ENCODE data around the gene RAD18. TPM values are rescaled to one million over a fixed set of nuclear protein-coding genes. Genes with fewer than 3 reads are reported as not detected.

The RAD18 gene
- total RNA-seq, 1 experiment from 2014 or later = 13.8 TPM

DNA sequence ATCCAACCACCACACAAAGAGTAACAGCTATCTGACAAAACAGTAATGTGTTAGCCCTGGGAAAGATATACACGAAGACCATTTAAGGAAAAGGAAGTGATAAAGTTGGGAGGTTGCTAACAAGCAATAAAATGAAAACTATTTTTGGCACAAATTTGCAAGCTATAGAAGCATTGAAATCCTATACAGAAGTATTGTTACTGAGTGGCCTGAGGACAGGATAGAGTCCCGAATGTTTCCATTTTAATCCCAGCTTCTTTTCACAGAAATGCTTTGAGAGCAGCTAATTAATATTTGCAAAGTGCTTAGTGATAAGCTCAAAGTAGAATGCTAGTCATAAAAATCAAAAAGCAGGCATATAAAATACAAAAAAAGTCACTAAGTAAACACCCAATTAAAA, 51.5 kb downstream of the RAD18 start:
- ATAC-seq (no peak), DNase-seq (ENCODE audit: low read depth, low spot score) (no peak)
- intact Hi-C loops (cut with micrococcal nuclease; ENCODE audit: unreplicated experiment) (no loop called here), in situ Hi-C loops (cut with HindIII; ENCODE audit: low pct_unique_long_range_greater_than_20kb, low sequenced_read_pairs) (no loop called here)
- Histone ChIP-seq H3K9me3 (ENCODE audit: control insufficient read depth, insufficient read depth, low read depth, low read length) (no peaks in the 10 kb centered on the region), H3K36me3 (ENCODE audit: control insufficient read depth, insufficient read depth, low read length) (no peaks in the 10 kb centered on the region; the same call in 1 of the 2 replicates), H3K4me1 (ENCODE audit: control insufficient read depth, insufficient read depth, low read length) (no peaks in the 10 kb centered on the region), H3K4me3 (ENCODE audit: low read depth in 2 of 2, low read length in 2 of 2) (no peak overlapping the region), H3K27me3 (ENCODE audit: control insufficient read depth, insufficient read depth, low read length) (no peaks in the 10 kb centered on the region), H3K27ac (ENCODE audit: low read length) (no peak overlapping the region)
- TF ChIP-seq TCF7L2 (IDR thresholded peaks at IDR 0.05; ENCODE audit: low read depth, low read length) (no peak), SIN3A (IDR thresholded peaks at IDR 0.05; ENCODE audit: borderline replicate concordance, insufficient read depth, low read depth, low read length) (no peak), POLR2AphosphoS5 (IDR thresholded peaks at IDR 0.05; ENCODE audit: low read depth, low read length) (no peak)
- TF ChIP-seq, protein P1, sequence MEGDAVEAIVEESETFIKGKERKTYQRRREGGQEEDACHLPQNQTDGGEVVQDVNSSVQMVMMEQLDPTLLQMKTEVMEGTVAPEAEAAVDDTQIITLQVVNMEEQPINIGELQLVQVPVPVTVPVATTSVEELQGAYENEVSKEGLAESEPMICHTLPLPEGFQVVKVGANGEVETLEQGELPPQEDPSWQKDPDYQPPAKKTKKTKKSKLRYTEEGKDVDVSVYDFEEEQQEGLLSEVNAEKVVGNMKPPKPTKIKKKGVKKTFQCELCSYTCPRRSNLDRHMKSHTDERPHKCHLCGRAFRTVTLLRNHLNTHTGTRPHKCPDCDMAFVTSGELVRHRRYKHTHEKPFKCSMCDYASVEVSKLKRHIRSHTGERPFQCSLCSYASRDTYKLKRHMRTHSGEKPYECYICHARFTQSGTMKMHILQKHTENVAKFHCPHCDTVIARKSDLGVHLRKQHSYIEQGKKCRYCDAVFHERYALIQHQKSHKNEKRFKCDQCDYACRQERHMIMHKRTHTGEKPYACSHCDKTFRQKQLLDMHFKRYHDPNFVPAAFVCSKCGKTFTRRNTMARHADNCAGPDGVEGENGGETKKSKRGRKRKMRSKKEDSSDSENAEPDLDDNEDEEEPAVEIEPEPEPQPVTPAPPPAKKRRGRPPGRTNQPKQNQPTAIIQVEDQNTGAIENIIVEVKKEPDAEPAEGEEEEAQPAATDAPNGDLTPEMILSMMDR (IDR thresholded peaks at IDR 0.05) = no peak
- TF ChIP-seq, protein P2, sequence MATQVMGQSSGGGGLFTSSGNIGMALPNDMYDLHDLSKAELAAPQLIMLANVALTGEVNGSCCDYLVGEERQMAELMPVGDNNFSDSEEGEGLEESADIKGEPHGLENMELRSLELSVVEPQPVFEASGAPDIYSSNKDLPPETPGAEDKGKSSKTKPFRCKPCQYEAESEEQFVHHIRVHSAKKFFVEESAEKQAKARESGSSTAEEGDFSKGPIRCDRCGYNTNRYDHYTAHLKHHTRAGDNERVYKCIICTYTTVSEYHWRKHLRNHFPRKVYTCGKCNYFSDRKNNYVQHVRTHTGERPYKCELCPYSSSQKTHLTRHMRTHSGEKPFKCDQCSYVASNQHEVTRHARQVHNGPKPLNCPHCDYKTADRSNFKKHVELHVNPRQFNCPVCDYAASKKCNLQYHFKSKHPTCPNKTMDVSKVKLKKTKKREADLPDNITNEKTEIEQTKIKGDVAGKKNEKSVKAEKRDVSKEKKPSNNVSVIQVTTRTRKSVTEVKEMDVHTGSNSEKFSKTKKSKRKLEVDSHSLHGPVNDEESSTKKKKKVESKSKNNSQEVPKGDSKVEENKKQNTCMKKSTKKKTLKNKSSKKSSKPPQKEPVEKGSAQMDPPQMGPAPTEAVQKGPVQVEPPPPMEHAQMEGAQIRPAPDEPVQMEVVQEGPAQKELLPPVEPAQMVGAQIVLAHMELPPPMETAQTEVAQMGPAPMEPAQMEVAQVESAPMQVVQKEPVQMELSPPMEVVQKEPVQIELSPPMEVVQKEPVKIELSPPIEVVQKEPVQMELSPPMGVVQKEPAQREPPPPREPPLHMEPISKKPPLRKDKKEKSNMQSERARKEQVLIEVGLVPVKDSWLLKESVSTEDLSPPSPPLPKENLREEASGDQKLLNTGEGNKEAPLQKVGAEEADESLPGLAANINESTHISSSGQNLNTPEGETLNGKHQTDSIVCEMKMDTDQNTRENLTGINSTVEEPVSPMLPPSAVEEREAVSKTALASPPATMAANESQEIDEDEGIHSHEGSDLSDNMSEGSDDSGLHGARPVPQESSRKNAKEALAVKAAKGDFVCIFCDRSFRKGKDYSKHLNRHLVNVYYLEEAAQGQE (IDR thresholded peaks at IDR 0.05; ENCODE audit: insufficient read depth in 1 of 2, low read depth in 2 of 2, low read length in 1 of 2) = no peak
- CTCF ChIA-PET = no interaction called here
- POLR2A ChIA-PET = no interaction called here
- no TSS peak for BruUV-seq (replicated peaks)

DNA sequence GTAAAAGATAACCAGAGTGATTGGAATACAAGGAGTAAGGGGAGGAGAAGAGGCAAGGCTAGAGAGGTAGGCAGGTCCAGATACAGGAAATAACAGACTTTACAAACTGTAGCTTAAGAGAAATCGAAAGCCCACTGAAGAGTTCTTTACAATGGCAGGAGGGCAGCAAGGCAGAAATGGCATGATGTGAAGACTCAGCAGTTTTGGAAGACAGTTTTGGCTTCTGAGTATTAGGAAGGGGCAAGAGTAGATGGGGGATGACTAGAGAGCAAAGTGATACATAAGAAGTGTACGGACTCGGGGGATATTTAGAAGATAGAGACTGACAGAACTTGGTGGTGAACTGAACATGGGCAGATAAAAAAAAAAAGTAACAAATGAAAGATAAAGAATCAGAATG, 54.1 kb downstream of the RAD18 start:
- Histone ChIP-seq H3K4me1 (ENCODE audit: control insufficient read depth, insufficient read depth, low read length) (no peaks in the 10 kb centered on the region), H3K4me3 (ENCODE audit: low read depth in 2 of 2, low read length in 2 of 2) (no peak overlapping the region), H3K27me3 (ENCODE audit: control insufficient read depth, insufficient read depth, low read length) (no peaks in the 10 kb centered on the region), H3K27ac (ENCODE audit: low read length) (no peak overlapping the region), H3K9me3 (ENCODE audit: control insufficient read depth, insufficient read depth, low read depth, low read length) (no peaks in the 10 kb centered on the region), H3K36me3 (ENCODE audit: control insufficient read depth, insufficient read depth, low read length) (no peaks in the 10 kb centered on the region; the same call in 1 of the 2 replicates)
- DNase-seq (ENCODE audit: low read depth, low spot score) (no peak), ATAC-seq (no peak)
- ChIA-PET POLR2A (interaction anchor here (0.6 kb wide), 1 partner anchor 443 kb away, joined by 3 read pairs; no protein-coding TSS in a partner anchor), CTCF (no interaction called here)
- intact Hi-C loops (cut with micrococcal nuclease; ENCODE audit: unreplicated experiment) (no loop called here), in situ Hi-C loops (cut with HindIII; ENCODE audit: low pct_unique_long_range_greater_than_20kb, low sequenced_read_pairs) (no loop called here)
- TF ChIP-seq POLR2AphosphoS5 (IDR thresholded peaks at IDR 0.05; ENCODE audit: low read depth, low read length) (no peak), SIN3A (IDR thresholded peaks at IDR 0.05; ENCODE audit: borderline replicate concordance, insufficient read depth, low read depth, low read length) (no peak), TCF7L2 (IDR thresholded peaks at IDR 0.05; ENCODE audit: low read depth, low read length) (no peak)
- TF ChIP-seq, protein P1 (IDR thresholded peaks at IDR 0.05) = no peak
- TF ChIP-seq, protein P2 (IDR thresholded peaks at IDR 0.05; ENCODE audit: insufficient read depth in 1 of 2, low read depth in 2 of 2, low read length in 1 of 2) = no peak
- no TSS peak for BruUV-seq (replicated peaks)

Measured in Panc1 (cell line).